ENCODE measurements around the gene TIMM17B.

- TF ChIP-seq CTCF (IDR thresholded peaks at IDR 0.05) (no peak), POLR2A (IDR thresholded peaks at IDR 0.05) (no peak)
These were observed 22.6 kb upstream of the TIMM17B start for GRCh38 chrX:48919947-48920717.
